NK-92 treated with Interleukin-12 subunit alpha and Interleukin-12 subunit beta, amount 100 ng/mL, for 24 hours (cell line): ENCODE results near the gene NOL9.
"Not testable (repeated sequence)": the region's sequence is repeated elsewhere in the genome, so short reads cannot be mapped to it uniquely, and the experiment has no call there.

Experiments
- DNase-seq: peaks from one replicate; lab custom pipeline; 2025; lab: John Stamatoyannopoulos, UW

NOL9 gene

GRCh38 chr1:6554031-6554906 lies at the start of gene NOL9:
Gene NOL9 (minus strand): TSS chr1:6554513. CDS start chr1:6554502, 11 bp downstream.
- peak; percentile 84 for DNase-seq

- DNase-seq, result no peak
These were observed 49.1 kb upstream of the NOL9 start for GRCh38 chr1:6603238-6603914.

GRCh38 chr1:6602669-6603237 lies 48.4 kb upstream of the NOL9 start, which contains the start of gene KLHL21:
Gene KLHL21 (minus strand): TSS chr1:6602869. CDS start chr1:6602817, 52 bp downstream.
- peak; percentile 73 for DNase-seq

- no peak for DNase-seq
These were observed 47.8 kb upstream of the NOL9 start for GRCh38 chr1:6601923-6602668.

- peak; percentile 78 for DNase-seq
These were observed 47.0 kb upstream of the NOL9 start for GRCh38 chr1:6601049-6601922.

- no peak for DNase-seq
These were observed 46.2 kb upstream of the NOL9 start for GRCh38 chr1:6600410-6601048.

- not testable (repeated sequence) for DNase-seq
These were observed 45.7 kb upstream of the NOL9 start for GRCh38 chr1:6599991-6600390.

- no peak for DNase-seq
These were observed 45.0 kb upstream of the NOL9 start for GRCh38 chr1:6599141-6599975.

GRCh38 chr1:6597777-6598131 lies 43.4 kb upstream of the NOL9 start:
- no peak for DNase-seq

- DNase-seq, result no peak
These were observed 42.8 kb upstream of the NOL9 start for GRCh38 chr1:6596886-6597776.

GRCh38 chr1:6596351-6596750 lies 42.0 kb upstream of the NOL9 start:
- DNase-seq, result no peak

- no peak for DNase-seq
These were observed 40.8 kb upstream of the NOL9 start for GRCh38 chr1:6594977-6595740.

GRCh38 chr1:6593810-6594209 lies 39.5 kb upstream of the NOL9 start:
- no peak for DNase-seq

- no peak for DNase-seq
These were observed 38.7 kb upstream of the NOL9 start for GRCh38 chr1:6592865-6593593.

- DNase-seq, result no peak
These were observed 38.1 kb upstream of the NOL9 start for GRCh38 chr1:6592441-6592840.

GRCh38 chr1:6591644-6592043 lies 37.3 kb upstream of the NOL9 start:
- DNase-seq, result no peak

GRCh38 chr1:6591222-6591621 lies 36.9 kb upstream of the NOL9 start:
- DNase-seq, result no peak
